Measurements from ENCODE around the gene NOX3. TPM values are rescaled to one million over a fixed set of nuclear protein-coding genes. Genes with fewer than 3 reads are reported as not detected.

Gene NOX3
- total and polyA plus RNA-seq, 9 of the 15 experiments (the other 6 are each of a cell fraction or from before 2014, with no cell fraction given), result not detected

DNA sequence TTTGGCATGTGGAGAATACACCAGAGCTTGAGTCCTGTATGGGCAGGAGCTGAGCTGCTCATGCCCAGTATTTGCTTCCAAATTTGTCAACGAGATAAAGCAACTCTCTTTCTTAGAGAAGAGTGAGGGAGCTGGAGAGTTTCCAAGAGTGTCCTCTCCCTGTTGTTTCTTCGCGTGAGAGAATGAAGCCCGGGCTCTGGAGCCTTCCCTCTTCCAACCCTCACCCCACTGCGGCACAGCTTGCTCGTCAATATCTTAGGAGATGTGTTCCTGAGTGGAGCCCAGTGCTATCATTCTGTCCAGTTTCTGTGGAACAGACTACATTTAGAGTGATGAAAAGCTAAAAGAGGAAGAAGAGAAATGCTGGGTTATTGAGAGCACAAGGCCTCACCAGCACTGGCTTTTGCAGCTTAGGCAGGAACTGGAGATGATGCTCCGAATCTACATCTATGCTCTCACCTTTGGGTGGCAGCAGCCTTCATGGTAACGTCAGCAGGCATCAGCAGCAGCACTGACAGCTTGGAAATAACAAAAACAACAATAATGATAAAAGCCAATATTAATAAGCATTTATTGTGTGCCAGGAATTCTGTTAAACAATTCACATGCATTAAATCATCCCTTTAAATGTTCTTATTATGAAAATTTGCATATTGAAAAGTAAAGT is 74.8 kb downstream of the NOX3 start (continued):
- TF ChIP-seq ASH1L (IDR thresholded peaks at IDR 0.05; ENCODE audit: borderline replicate concordance, low read depth, partially characterized antibody) (no peak), ZBTB33 (CRISPR knock-in tag; IDR thresholded peaks at IDR 0.05) (no peak)

DNA sequence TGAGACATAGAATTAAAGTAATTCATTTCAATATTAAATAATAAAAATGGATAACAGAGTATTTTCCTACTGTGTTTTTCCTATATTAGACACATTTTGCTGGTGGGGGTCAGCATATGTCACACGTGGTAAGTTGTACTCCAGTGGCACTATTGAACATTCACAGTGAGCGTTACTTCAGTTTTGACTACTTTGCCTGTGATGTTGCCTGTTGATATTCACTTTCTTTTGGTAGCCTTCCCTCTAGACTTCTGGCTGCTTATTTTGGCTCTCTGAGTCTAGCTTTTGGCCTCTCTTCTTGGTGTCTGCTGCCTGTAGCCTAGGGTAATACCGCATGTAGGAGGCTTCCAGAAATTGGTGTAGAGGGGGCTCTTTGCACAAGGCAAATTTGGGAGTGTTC is 76.9 kb downstream of the NOX3 start:
- ChIA-PET CTCF (ENCODE audit: low intra/inter-chr PET ratio) (no interaction called here), POLR2A (no interaction called here)
- no peak overlapping the region for H2AFZ ChIP-seq (ENCODE audit: low read depth, low read length)
- H3K79me2 ChIP-seq (ENCODE audit: control insufficient read depth, insufficient read depth, low read length), result no peaks in the 10 kb centered on the region
- H3K4me3 ChIP-seq, result no peak overlapping the region
- in situ Hi-C loops (cut with MboI), result no loop called here
- H3K27ac ChIP-seq (ENCODE audit: extremely low read depth, low read depth, low read length), result no peak overlapping the region
- 0% methylated on average over 3 of the region's 3 CpGs for WGBS (ENCODE audit: insufficient coverage, low coverage, missing lambda C conversion rate)
- H3K27me3 ChIP-seq (ENCODE audit: control insufficient read depth in 2 of 2, insufficient read depth in 2 of 2, low read length in 2 of 2), result no peaks in the 10 kb centered on the region
- no peaks in the 10 kb centered on the region for H3K9me3 ChIP-seq (replicated peaks; ENCODE audit: control insufficient read depth, insufficient read depth, low read depth, low read length)
- H4K20me1 ChIP-seq (replicated peaks; ENCODE audit: control insufficient read depth, insufficient read depth, low read length), result no peaks in the 10 kb centered on the region
- ATAC-seq (no peak), FAIRE-seq (no peak), DNase-seq (ENCODE audit: extremely low read depth in 1 of 4, low spot score in 3 of 4) (no peak)
- H3K4me2 ChIP-seq (ENCODE audit: insufficient read depth, low read length), result no peak overlapping the region
- no peak overlapping the region for H3K9ac ChIP-seq (ENCODE audit: insufficient read depth in 1 of 2, low read depth in 2 of 2, low read length in 2 of 2)
- intact Hi-C loops (cut with micrococcal nuclease), result no loop called here
- no TSS peak for BruUV-seq (replicated peaks)
- no peaks in the 10 kb centered on the region for H3K36me3 ChIP-seq (ENCODE audit: control insufficient read depth, insufficient read depth, low read length)
- H3K9me1 ChIP-seq (ENCODE audit: control insufficient read depth, insufficient read depth, low read length), result no peaks in the 10 kb centered on the region
- TF ChIP-seq, protein P1, sequence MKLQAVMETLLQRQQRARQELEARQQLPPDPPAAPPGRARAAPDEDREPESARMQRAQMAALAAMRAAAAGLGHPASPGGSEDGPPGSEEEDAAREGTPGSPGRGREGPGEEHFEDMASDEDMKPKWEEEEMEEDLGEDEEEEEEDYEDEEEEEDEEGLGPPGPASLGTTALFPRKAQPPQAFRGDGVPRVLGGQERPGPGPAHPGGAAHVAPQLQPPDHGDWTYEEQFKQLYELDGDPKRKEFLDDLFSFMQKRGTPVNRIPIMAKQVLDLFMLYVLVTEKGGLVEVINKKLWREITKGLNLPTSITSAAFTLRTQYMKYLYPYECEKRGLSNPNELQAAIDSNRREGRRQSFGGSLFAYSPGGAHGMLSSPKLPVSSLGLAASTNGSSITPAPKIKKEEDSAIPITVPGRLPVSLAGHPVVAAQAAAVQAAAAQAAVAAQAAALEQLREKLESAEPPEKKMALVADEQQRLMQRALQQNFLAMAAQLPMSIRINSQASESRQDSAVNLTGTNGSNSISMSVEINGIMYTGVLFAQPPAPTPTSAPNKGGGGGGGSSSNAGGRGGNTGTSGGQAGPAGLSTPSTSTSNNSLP (IDR thresholded peaks at IDR 0.05; ENCODE audit: borderline replicate concordance, low read depth, low read length), result no peak
- TF ChIP-seq E2F5 (CRISPR knock-in tag; IDR thresholded peaks at IDR 0.05) (no peak), TOE1 (IDR thresholded peaks at IDR 0.05; ENCODE audit: borderline replicate concordance) (no peak), TOE1 (CRISPR knock-in tag; IDR thresholded peaks at IDR 0.05; ENCODE audit: borderline replicate concordance, low read depth) (no peak), ZNF282 (CRISPR knock-in tag; IDR thresholded peaks at IDR 0.05) (no peak), TBL1XR1 (IDR thresholded peaks at IDR 0.05; ENCODE audit: low read length in 2 of 2) (no peak), NBN (IDR thresholded peaks at IDR 0.05; ENCODE audit: low read depth) (no peak), CHD2 (IDR thresholded peaks at IDR 0.05; ENCODE audit: low read depth, low read length) (no peak)
- H3K4me1 ChIP-seq (replicated peaks in 1 of 2; ENCODE audit: control insufficient read depth in 2 of 2, insufficient read depth in 2 of 2, low read length in 2 of 2), result no peaks in the 10 kb centered on the region

Measured in K562 (cell line).